GM23248 (cell line): ENCODE data around the gene HSPBP1. TPM values are rescaled to one million over a fixed set of nuclear protein-coding genes. Genes with fewer than 3 reads are reported as not detected.

Experiments
- DNase-seq: peaks from one replicate; pipeline ENCODE4 v3.0.0-alpha.2; 2015
- H2AFZ ChIP-seq: fragments of 200-600 bp; sonication (generic); 2 replicates; pipeline ENCODE4 v1.6.1; 2016; ENCODE audit warnings: antibody characterized with exemption
- H3F3A ChIP-seq: fragments of 200-600 bp; sonication (generic); 2 replicates; pipeline ENCODE4 v1.6.1; 2016; ENCODE audit warnings: mild to moderate bottlenecking, antibody characterized with exemption, mixed run types; ENCODE audit not compliant: insufficient read depth
- H3K27ac ChIP-seq: fragments of 200-600 bp; sonication (generic); 2 replicates; pipeline ENCODE4 v1.5.1; 2016; ENCODE audit warnings: mild to moderate bottlenecking
- H3K27me3 ChIP-seq: fragments of 200-600 bp; sonication (generic); replicated peaks from 2 replicates; pipeline ENCODE4 v1.6.1; 2016; ENCODE audit warnings: mild to moderate bottlenecking; ENCODE audit not compliant: insufficient read depth
- H3K36me3 ChIP-seq: fragments of 200-600 bp; sonication (generic); 2 replicates; pipeline ENCODE4 v1.6.1; 2016; ENCODE audit warnings: low read depth, mild to moderate bottlenecking
- H3K4me1 ChIP-seq: fragments of 200-600 bp; sonication (generic); 2 replicates; pipeline ENCODE4 v1.6.1; 2016; ENCODE audit warnings: mild to moderate bottlenecking; ENCODE audit not compliant: insufficient read depth
- H3K4me2 ChIP-seq: fragments of 200-600 bp; sonication (generic); one replicate; pipeline ENCODE4 v1.6.1; 2016; ENCODE audit warnings: mild to moderate bottlenecking; ENCODE audit not compliant: unreplicated experiment
- H3K4me3 ChIP-seq: fragments of 200-600 bp; sonication (generic); 2 replicates; pipeline ENCODE4 v1.5.1; 2016; ENCODE audit warnings: mild to moderate bottlenecking
- H3K79me2 ChIP-seq: fragments of 200-600 bp; sonication (generic); 2 replicates; pipeline ENCODE4 v1.6.1; 2016; ENCODE audit warnings: mild to moderate bottlenecking; ENCODE audit not compliant: insufficient read depth
- H3K9ac ChIP-seq: fragments of 200-600 bp; sonication (generic); 2 replicates; pipeline ENCODE4 v1.6.1; 2016; ENCODE audit warnings: mild to moderate bottlenecking
- H3K9me2 ChIP-seq: fragments of 200-600 bp; sonication (generic); 2 replicates; pipeline ENCODE4 v1.6.1; 2016; ENCODE audit warnings: mixed run types, mild to moderate bottlenecking, moderate library complexity; ENCODE audit not compliant: insufficient read depth
- H3K9me3 ChIP-seq: fragments of 200-600 bp; sonication (generic); one replicate; pipeline ENCODE4 v1.6.1; 2017; ENCODE audit warnings: low read depth
- H4K20me1 ChIP-seq: fragments of 200-600 bp; sonication (generic); 2 replicates; pipeline ENCODE4 v1.6.0; 2016; ENCODE audit not compliant: insufficient read depth
- EZH2 ChIP-seq: fragments of 200-600 bp; sonication (generic); IDR thresholded peaks from 2 replicates; pipeline ENCODE4 v1.6.1; 2018; ENCODE audit warnings: antibody characterized with exemption, mild to moderate bottlenecking; ENCODE audit not compliant: insufficient read depth, poor library complexity, severe bottlenecking
- EZH2phosphoT487 ChIP-seq: fragments of 200-600 bp; sonication (generic); IDR thresholded peaks from 2 replicates; pipeline ENCODE4 v1.6.1; 2018; ENCODE audit warnings: antibody characterized with exemption, moderate library complexity, mild to moderate bottlenecking, low read depth; ENCODE audit not compliant: insufficient read depth
- WGBS, 2 experiments: methylation state at CpG; one replicate each; pipeline ENCODE4 v1.1.6; 2015 to 2017; ENCODE audit warnings: low lambda C conversion rate in 2 of 2, low coverage in 1 of 2; ENCODE audit errors: missing lambda C conversion rate in 2 of 2; 5-methylcytosine and 5-hydroxymethylcytosine counted together
- in situ Hi-C: fragments of 300-500 bp; cut with MboI; formaldehyde crosslinking; loops from 2 replicates; pipeline ENCODE4 v1.15.0; 2020
- polyA plus RNA-seq: library from polyadenylated mRNA; unstranded; fragments of >200 nt; fragmentation: Nextera tagmentation; extraction: Ambion mirVana; gene quantifications from 2 replicates; pipeline ENCODE4 v1.2.1, GENCODE V29; 2016
- total RNA-seq: library from RNA; depleted of rRNA; stranded (reverse); fragments of >200 nt; shearing (Covaris generic); gene quantifications from 2 replicates; pipeline ENCODE4 v1.2.3, GENCODE V29; 2014

Gene HSPBP1
- total and polyA plus RNA-seq, 2 experiments from 2014 or later = 42.5 to 62.5 TPM

- in situ Hi-C loops = no loop called here
- H3K27ac ChIP-seq = no peak overlapping the region
- TF ChIP-seq EZH2phosphoT487 = no peak
- no peak for TF ChIP-seq EZH2
- H3K4me1 ChIP-seq = no peaks in the 10 kb centered on the region
- DNase-seq = no peak
- no peak overlapping the region for H3K4me2 ChIP-seq
- H4K20me1 ChIP-seq = no peaks in the 10 kb centered on the region
- 69 to 72% methylated on average over 22 to 26 of the region's 26 CpGs for WGBS, 2 experiments
- no peaks in the 10 kb centered on the region for H3F3A ChIP-seq
- no peaks in the 10 kb centered on the region for H3K36me3 ChIP-seq
- no peak overlapping the region for H3K9ac ChIP-seq
- H3K79me2 ChIP-seq = no peaks in the 10 kb centered on the region
- no peak overlapping the region for H2AFZ ChIP-seq
- H3K27me3 ChIP-seq = no peaks in the 10 kb centered on the region
- H3K4me3 ChIP-seq = no peak overlapping the region
- no peaks in the 10 kb centered on the region for H3K9me2 ChIP-seq
- no peaks in the 10 kb centered on the region for H3K9me3 ChIP-seq
These were observed 55.8 kb downstream of the HSPBP1 start for GRCh38 chr19:55224038-55224665.

GRCh38 chr19:55223291-55224037, 56.4 kb downstream of the HSPBP1 start:
- Histone ChIP-seq H3K9me2 (no peaks in the 10 kb centered on the region), H3F3A (no peaks in the 10 kb centered on the region), H3K36me3 (no peaks in the 10 kb centered on the region), H3K79me2 (no peaks in the 10 kb centered on the region), H2AFZ (no peak overlapping the region), H3K9me3 (no peaks in the 10 kb centered on the region), H3K4me1 (no peaks in the 10 kb centered on the region), H3K27me3 (no peaks in the 10 kb centered on the region), H3K27ac (no peak overlapping the region), H3K4me2 (no peak overlapping the region), H4K20me1 (no peaks in the 10 kb centered on the region), H3K9ac (no peak overlapping the region), H3K4me3 (no peak overlapping the region)
- in situ Hi-C loops = no loop called here
- no peak for DNase-seq
- 76 to 77% methylated on average over 17 of the region's 17 CpGs for WGBS, 2 experiments
- no peak for TF ChIP-seq EZH2
- TF ChIP-seq EZH2phosphoT487 = no peak

- Histone ChIP-seq H3K9ac (no peak overlapping the region), H3K4me3 (no peak overlapping the region), H3K27ac (no peak overlapping the region), H3K79me2 (no peaks in the 10 kb centered on the region), H3K27me3 (no peaks in the 10 kb centered on the region), H3K9me2 (no peaks in the 10 kb centered on the region), H3K9me3 (no peaks in the 10 kb centered on the region), H4K20me1 (no peaks in the 10 kb centered on the region), H3F3A (peaks cover 9% of the 10 kb centered on the region), H3K4me1 (peaks cover 6% of the 10 kb centered on the region), H3K36me3 (no peaks in the 10 kb centered on the region), H3K4me2 (no peak overlapping the region), H2AFZ (no peak overlapping the region)
- WGBS, 2 experiments = 81 to 84% methylated on average over 9 of the region's 9 CpGs
- in situ Hi-C loops = no loop called here
- peak; percentile 16 for DNase-seq
- TF ChIP-seq EZH2 (no peak), EZH2phosphoT487 (no peak)
These were observed 59.4 kb downstream of the HSPBP1 start for GRCh38 chr19:55220525-55220924.

GRCh38 chr19:55216461-55217198, 63.3 kb downstream of the HSPBP1 start:
- H3K27me3 ChIP-seq = no peaks in the 10 kb centered on the region
- DNase-seq = peak; percentile 100
- H3K27ac ChIP-seq = peak overlapping the region; percentile 67
- peak overlapping the region; percentile 67 for H3K4me2 ChIP-seq
- no peak overlapping the region for H2AFZ ChIP-seq
- peaks cover 9% of the 10 kb centered on the region for H3F3A ChIP-seq
- WGBS, 2 experiments = 5 to 6% methylated on average over 35 to 36 of the region's 36 CpGs
- H3K9me3 ChIP-seq = no peaks in the 10 kb centered on the region
- in situ Hi-C loops = no loop called here
- H3K4me1 ChIP-seq = peaks cover 6% of the 10 kb centered on the region
- no peaks in the 10 kb centered on the region for H3K9me2 ChIP-seq
- H3K79me2 ChIP-seq = no peaks in the 10 kb centered on the region
- peak overlapping the region; percentile 61 for H3K4me3 ChIP-seq
- no peak for TF ChIP-seq EZH2
- TF ChIP-seq EZH2phosphoT487 = no peak
- H3K9ac ChIP-seq = peak overlapping the region; percentile 46
- no peaks in the 10 kb centered on the region for H4K20me1 ChIP-seq
- H3K36me3 ChIP-seq = no peaks in the 10 kb centered on the region
